GM23248 (cell line): ENCODE data around the gene KRCC1. TPM values are rescaled to one million over a fixed set of nuclear protein-coding genes. Genes with fewer than 3 reads are reported as not detected.
A peak's percentile ranks its signal among the peaks of the same experiment; 100 is the strongest.

Experiments
- DNase-seq: peaks from one replicate; pipeline ENCODE4 v3.0.0-alpha.2; 2015
- H2AFZ ChIP-seq: fragments of 200-600 bp; sonication (generic); 2 replicates; pipeline ENCODE4 v1.6.1; 2016; ENCODE audit warnings: antibody characterized with exemption
- H3F3A ChIP-seq: fragments of 200-600 bp; sonication (generic); 2 replicates; pipeline ENCODE4 v1.6.1; 2016; ENCODE audit warnings: mild to moderate bottlenecking, antibody characterized with exemption, mixed run types; ENCODE audit not compliant: insufficient read depth
- H3K27ac ChIP-seq: fragments of 200-600 bp; sonication (generic); 2 replicates; pipeline ENCODE4 v1.5.1; 2016; ENCODE audit warnings: mild to moderate bottlenecking
- H3K27me3 ChIP-seq: fragments of 200-600 bp; sonication (generic); replicated peaks from 2 replicates; pipeline ENCODE4 v1.6.1; 2016; ENCODE audit warnings: mild to moderate bottlenecking; ENCODE audit not compliant: insufficient read depth
- H3K36me3 ChIP-seq: fragments of 200-600 bp; sonication (generic); 2 replicates; pipeline ENCODE4 v1.6.1; 2016; ENCODE audit warnings: low read depth, mild to moderate bottlenecking
- H3K4me1 ChIP-seq: fragments of 200-600 bp; sonication (generic); 2 replicates; pipeline ENCODE4 v1.6.1; 2016; ENCODE audit warnings: mild to moderate bottlenecking; ENCODE audit not compliant: insufficient read depth
- H3K4me2 ChIP-seq: fragments of 200-600 bp; sonication (generic); one replicate; pipeline ENCODE4 v1.6.1; 2016; ENCODE audit warnings: mild to moderate bottlenecking; ENCODE audit not compliant: unreplicated experiment
- H3K4me3 ChIP-seq: fragments of 200-600 bp; sonication (generic); 2 replicates; pipeline ENCODE4 v1.5.1; 2016; ENCODE audit warnings: mild to moderate bottlenecking
- H3K79me2 ChIP-seq: fragments of 200-600 bp; sonication (generic); 2 replicates; pipeline ENCODE4 v1.6.1; 2016; ENCODE audit warnings: mild to moderate bottlenecking; ENCODE audit not compliant: insufficient read depth
- H3K9ac ChIP-seq: fragments of 200-600 bp; sonication (generic); 2 replicates; pipeline ENCODE4 v1.6.1; 2016; ENCODE audit warnings: mild to moderate bottlenecking
- H3K9me2 ChIP-seq: fragments of 200-600 bp; sonication (generic); 2 replicates; pipeline ENCODE4 v1.6.1; 2016; ENCODE audit warnings: mixed run types, mild to moderate bottlenecking, moderate library complexity; ENCODE audit not compliant: insufficient read depth
- H3K9me3 ChIP-seq: fragments of 200-600 bp; sonication (generic); one replicate; pipeline ENCODE4 v1.6.1; 2017; ENCODE audit warnings: low read depth
- H4K20me1 ChIP-seq: fragments of 200-600 bp; sonication (generic); 2 replicates; pipeline ENCODE4 v1.6.0; 2016; ENCODE audit not compliant: insufficient read depth
- EZH2 ChIP-seq: fragments of 200-600 bp; sonication (generic); IDR thresholded peaks from 2 replicates; pipeline ENCODE4 v1.6.1; 2018; ENCODE audit warnings: antibody characterized with exemption, mild to moderate bottlenecking; ENCODE audit not compliant: insufficient read depth, poor library complexity, severe bottlenecking
- EZH2phosphoT487 ChIP-seq: fragments of 200-600 bp; sonication (generic); IDR thresholded peaks from 2 replicates; pipeline ENCODE4 v1.6.1; 2018; ENCODE audit warnings: antibody characterized with exemption, moderate library complexity, mild to moderate bottlenecking, low read depth; ENCODE audit not compliant: insufficient read depth
- WGBS, 2 experiments: methylation state at CpG; one replicate each; pipeline ENCODE4 v1.1.6; 2015 to 2017; ENCODE audit warnings: low lambda C conversion rate in 2 of 2, low coverage in 1 of 2; ENCODE audit errors: missing lambda C conversion rate in 2 of 2; 5-methylcytosine and 5-hydroxymethylcytosine counted together
- in situ Hi-C: fragments of 300-500 bp; cut with MboI; formaldehyde crosslinking; loops from 2 replicates; pipeline ENCODE4 v1.15.0; 2020
- polyA plus RNA-seq: library from polyadenylated mRNA; unstranded; fragments of >200 nt; fragmentation: Nextera tagmentation; extraction: Ambion mirVana; gene quantifications from 2 replicates; pipeline ENCODE4 v1.2.1, GENCODE V29; 2016
- total RNA-seq: library from RNA; depleted of rRNA; stranded (reverse); fragments of >200 nt; shearing (Covaris generic); gene quantifications from 2 replicates; pipeline ENCODE4 v1.2.3, GENCODE V29; 2014

Gene KRCC1
- total and polyA plus RNA-seq, 2 experiments from 2014 or later = 33.1 to 41.3 TPM

DNA sequence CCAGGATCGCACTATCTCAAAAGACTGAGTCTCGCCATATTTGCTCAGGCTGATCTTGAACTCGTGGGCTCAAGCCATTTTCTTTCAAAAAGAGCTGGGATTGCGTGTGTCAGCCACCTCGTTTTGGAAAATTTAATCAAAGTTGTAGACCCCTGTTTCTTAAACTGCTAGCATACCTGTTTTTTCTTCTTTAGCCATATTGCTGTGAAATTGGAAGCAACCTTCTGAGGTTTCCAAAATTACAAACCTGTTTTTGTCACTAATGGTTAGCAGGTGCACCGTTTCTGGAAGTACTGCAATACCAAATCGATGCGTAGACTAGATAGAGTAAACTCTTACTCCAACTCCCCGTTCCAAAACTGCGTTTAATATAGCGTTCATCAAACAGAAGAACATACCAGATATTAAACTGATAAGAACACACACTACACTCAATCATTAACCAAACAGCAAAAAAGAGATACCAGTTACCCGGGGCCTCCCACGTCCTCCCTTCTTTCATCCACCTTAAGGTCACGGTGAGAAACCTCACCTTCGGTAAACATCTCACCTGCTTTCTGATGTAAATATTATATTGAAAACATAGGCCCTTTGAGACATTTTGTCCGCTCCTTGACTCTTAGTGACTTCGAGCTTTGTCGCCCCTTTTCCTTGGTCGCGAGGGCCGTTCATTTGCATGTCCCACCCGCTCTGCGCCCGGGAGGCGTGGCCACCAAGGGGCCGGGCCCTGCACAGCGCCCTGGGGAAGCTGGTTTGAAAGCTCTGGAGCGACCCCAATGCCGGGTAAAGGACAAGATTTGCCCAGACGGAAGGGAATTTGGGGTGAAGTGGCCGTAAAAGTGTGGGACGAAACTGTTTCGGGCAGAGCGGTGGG lies 39.3 kb downstream of the KRCC1 start, which contains the start of gene RNU2-63P:
RNU2-63P (minus strand) TSS at position 462 of the 874 bp plus-strand sequence.
- TF ChIP-seq EZH2phosphoT487 = no peak
- TF ChIP-seq EZH2 = no peak
- H3K27ac ChIP-seq = peak within 1 kb of the TSS; percentile 30
- no peaks in the 10 kb centered on the region for H3K36me3 ChIP-seq
- H3K4me1 ChIP-seq = no peaks in the 10 kb centered on the region
- H4K20me1 ChIP-seq = no peaks in the 10 kb centered on the region
- in situ Hi-C loops = no loop called here
- H3F3A ChIP-seq = peaks cover 12% of the 10 kb centered on the region; the same call in 1 of the 2 replicates
- peak within 1 kb of the TSS; percentile 68 for H3K4me3 ChIP-seq
- no peaks in the 10 kb centered on the region for H3K27me3 ChIP-seq
- peak; percentile 79 for DNase-seq
- peak within 1 kb of the TSS; percentile 84 for H3K4me2 ChIP-seq
- H3K9me3 ChIP-seq = no peaks in the 10 kb centered on the region
- H3K9ac ChIP-seq = peak within 1 kb of the TSS; percentile 82
- peak within 1 kb of the TSS; percentile 87 for H2AFZ ChIP-seq
- no peaks in the 10 kb centered on the region for H3K79me2 ChIP-seq
- H3K9me2 ChIP-seq = no peaks in the 10 kb centered on the region
- 10 to 15% methylated on average over 31 to 33 of the region's 34 CpGs for WGBS, 2 experiments

GRCh38 chr2:88011011-88011410 lies 44.6 kb downstream of the KRCC1 start:
- Histone ChIP-seq H3K27ac (no peak overlapping the region), H3K9me3 (no peaks in the 10 kb centered on the region), H3F3A (peaks cover 11% of the 10 kb centered on the region; the same call in 1 of the 2 replicates), H3K4me3 (no peak overlapping the region), H3K36me3 (no peaks in the 10 kb centered on the region), H3K4me2 (no peak overlapping the region), H2AFZ (no peak overlapping the region), H4K20me1 (no peaks in the 10 kb centered on the region), H3K4me1 (no peaks in the 10 kb centered on the region), H3K9me2 (no peaks in the 10 kb centered on the region), H3K27me3 (no peaks in the 10 kb centered on the region), H3K9ac (no peak overlapping the region), H3K79me2 (no peaks in the 10 kb centered on the region)
- 24 to 40% methylated on average over 1 of the region's 1 CpG for WGBS, 2 experiments
- no peak for DNase-seq
- in situ Hi-C loops = no loop called here
- TF ChIP-seq EZH2phosphoT487 (no peak), EZH2 (no peak)

DNA sequence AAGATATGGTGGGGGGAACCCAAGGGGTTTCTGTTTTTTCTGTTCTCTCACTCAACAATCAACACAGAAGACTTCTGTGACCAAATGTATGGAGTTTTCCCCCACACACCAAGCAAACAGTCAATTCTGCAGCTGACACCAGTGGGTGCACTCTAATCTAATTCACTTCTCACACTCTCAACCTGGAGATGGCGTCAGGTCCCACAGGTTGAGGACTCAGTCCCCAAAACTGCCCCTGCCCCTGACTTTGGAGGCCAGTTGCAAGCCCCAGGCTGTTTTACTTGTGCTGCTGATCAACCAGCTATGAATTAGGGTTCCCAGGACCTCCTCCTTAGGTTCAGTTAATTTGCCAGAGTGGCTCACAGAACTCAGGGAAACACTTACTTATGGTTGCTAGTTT lies 45.4 kb downstream of the KRCC1 start:
- no peak overlapping the region for H3K4me2 ChIP-seq
- DNase-seq = no peak
- H3K9ac ChIP-seq = no peak overlapping the region
- no peaks in the 10 kb centered on the region for H3K9me3 ChIP-seq
- no peaks in the 10 kb centered on the region for H3K4me1 ChIP-seq
- 45 to 62% methylated on average over 1 of the region's 1 CpG for WGBS, 2 experiments
- no peaks in the 10 kb centered on the region for H3K79me2 ChIP-seq
- TF ChIP-seq EZH2 (no peak), EZH2phosphoT487 (no peak)
- no peak overlapping the region for H2AFZ ChIP-seq
- H3K9me2 ChIP-seq = no peaks in the 10 kb centered on the region
- no peak overlapping the region for H3K27ac ChIP-seq
- H3F3A ChIP-seq = peaks cover 4% of the 10 kb centered on the region; the same call in 1 of the 2 replicates
- H4K20me1 ChIP-seq = no peaks in the 10 kb centered on the region
- no peaks in the 10 kb centered on the region for H3K36me3 ChIP-seq
- H3K27me3 ChIP-seq = no peaks in the 10 kb centered on the region
- in situ Hi-C loops = no loop called here
- no peak overlapping the region for H3K4me3 ChIP-seq

GRCh38 chr2:88006912-88007439 lies 48.6 kb downstream of the KRCC1 start:
- no peaks in the 10 kb centered on the region for H4K20me1 ChIP-seq
- no peak overlapping the region for H3K27ac ChIP-seq
- in situ Hi-C loops = no loop called here
- H3F3A ChIP-seq = no peaks in the 10 kb centered on the region
- no peaks in the 10 kb centered on the region for H3K36me3 ChIP-seq
- H3K9me3 ChIP-seq = no peaks in the 10 kb centered on the region
- no peaks in the 10 kb centered on the region for H3K79me2 ChIP-seq
- H2AFZ ChIP-seq = no peak overlapping the region
- 89% methylated on average over 16 of the region's 16 CpGs for WGBS, 2 experiments
- H3K4me3 ChIP-seq = no peak overlapping the region
- TF ChIP-seq EZH2phosphoT487 = no peak
- TF ChIP-seq EZH2 = no peak
- no peak overlapping the region for H3K9ac ChIP-seq
- no peak for DNase-seq
- no peak overlapping the region for H3K4me2 ChIP-seq
- H3K27me3 ChIP-seq = no peaks in the 10 kb centered on the region
- H3K9me2 ChIP-seq = no peaks in the 10 kb centered on the region
- no peaks in the 10 kb centered on the region for H3K4me1 ChIP-seq
